NT2/D1 (cell line): Measurements from ENCODE around the gene CDH4.

ENCODE experiments used
- DNase-seq: peaks from one replicate; pipeline ENCODE4 v3.0.0-alpha.2; 2011; ENCODE audit warnings: low read depth, low spot score
- H3K27me3 ChIP-seq: 2 replicates; pipeline ENCODE4 v1.6.0; 2011; ENCODE audit warnings: mild to moderate bottlenecking; ENCODE audit not compliant: insufficient read length, insufficient read depth
- H3K36me3 ChIP-seq: 2 replicates; pipeline ENCODE4 v1.6.1; 2011; ENCODE audit warnings: mild to moderate bottlenecking, low read length, mixed read lengths; ENCODE audit not compliant: insufficient read depth, insufficient read length
- H3K4me1 ChIP-seq: 2 replicates; pipeline ENCODE4 v1.5.1; 2011; ENCODE audit not compliant: insufficient read depth, insufficient read length
- H3K4me3 ChIP-seq: 2 replicates; pipeline ENCODE4 v1.5.1; 2011; ENCODE audit warnings: low read depth; ENCODE audit not compliant: insufficient read length
- H3K9ac ChIP-seq: 2 replicates; pipeline ENCODE4 v1.6.0; 2011; ENCODE audit warnings: low read depth; ENCODE audit not compliant: insufficient read length
- H3K9me3 ChIP-seq: 2 replicates; pipeline ENCODE4 v1.5.1; 2011; ENCODE audit warnings: mild to moderate bottlenecking, low read length; ENCODE audit not compliant: insufficient read depth
- SUZ12 ChIP-seq: IDR thresholded peaks from 2 replicates; pipeline ENCODE4 v1.6.1; 2011; ENCODE audit not compliant: insufficient read length, insufficient read depth; ENCODE audit errors: extremely low read depth
- YY1 ChIP-seq: IDR thresholded peaks from 2 replicates; pipeline ENCODE4 v1.6.1; 2011; ENCODE audit not compliant: insufficient read length, insufficient read depth
- ZNF274 ChIP-seq: IDR thresholded peaks from 2 replicates; pipeline ENCODE4 v1.6.1; 2011; ENCODE audit warnings: mild to moderate bottlenecking, low read depth, low read length

CDH4 gene

DNA sequence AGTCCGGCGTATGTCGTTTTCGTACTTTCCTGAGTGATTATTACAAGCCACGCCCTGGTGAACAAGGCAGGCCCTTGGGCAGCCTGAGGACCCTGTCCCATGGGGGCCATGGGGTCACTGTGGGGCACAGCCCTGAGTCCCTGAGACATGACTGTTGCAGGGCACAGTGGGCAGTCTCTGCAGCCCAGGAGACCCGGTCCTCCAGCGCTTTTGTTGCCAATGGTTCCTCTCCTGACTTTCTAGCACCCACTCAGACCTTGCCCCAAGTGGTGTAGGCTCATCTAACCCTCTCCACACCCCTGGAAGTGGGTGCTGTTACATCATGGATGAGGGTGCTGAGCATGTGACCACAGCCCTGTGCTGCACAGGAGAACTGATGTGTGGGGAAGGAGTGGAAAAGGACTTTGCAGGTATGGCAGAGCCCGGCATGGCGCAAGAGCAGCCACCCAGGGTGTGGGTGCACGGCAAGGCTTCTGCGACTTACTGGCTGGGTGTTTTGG is 494.1 kb downstream of the CDH4 start:
- Histone ChIP-seq H3K36me3 (no peaks in the 10 kb centered on the region), H3K9ac (no peak overlapping the region), H3K4me1 (no peaks in the 10 kb centered on the region), H3K4me3 (no peak overlapping the region), H3K9me3 (peaks cover 12% of the 10 kb centered on the region), H3K27me3 (peaks cover 30% of the 10 kb centered on the region)
- TF ChIP-seq YY1 (no peak), ZNF274 (no peak), SUZ12 (no peak)
- no peak for DNase-seq

DNA sequence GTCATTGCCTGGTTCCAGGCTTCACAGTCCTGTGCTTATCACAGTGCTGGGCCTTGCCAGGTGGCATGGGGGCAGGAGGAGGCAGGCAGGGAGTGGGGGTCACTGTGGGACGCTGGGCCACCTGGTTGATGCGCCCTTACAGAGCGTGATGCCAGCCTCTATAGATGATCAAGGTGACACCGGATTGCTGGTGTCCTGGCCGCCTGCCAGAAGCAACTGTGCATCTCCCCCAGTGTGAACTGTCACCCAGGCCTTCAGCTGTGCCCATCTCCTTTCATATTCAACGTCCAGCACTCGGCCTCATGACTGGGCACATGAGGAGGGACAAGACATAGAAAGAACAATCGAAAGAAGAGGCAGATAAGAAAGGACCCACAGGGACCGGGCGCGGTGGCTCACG is 494.7 kb downstream of the CDH4 start:
- no peak overlapping the region for H3K4me3 ChIP-seq
- DNase-seq: no peak
- no peak for TF ChIP-seq YY1
- TF ChIP-seq SUZ12: no peak
- no peak for TF ChIP-seq ZNF274
- peaks cover 30% of the 10 kb centered on the region for H3K27me3 ChIP-seq
- peaks cover 18% of the 10 kb centered on the region for H3K9me3 ChIP-seq
- no peaks in the 10 kb centered on the region for H3K4me1 ChIP-seq
- H3K9ac ChIP-seq: no peak overlapping the region
- no peaks in the 10 kb centered on the region for H3K36me3 ChIP-seq

DNA sequence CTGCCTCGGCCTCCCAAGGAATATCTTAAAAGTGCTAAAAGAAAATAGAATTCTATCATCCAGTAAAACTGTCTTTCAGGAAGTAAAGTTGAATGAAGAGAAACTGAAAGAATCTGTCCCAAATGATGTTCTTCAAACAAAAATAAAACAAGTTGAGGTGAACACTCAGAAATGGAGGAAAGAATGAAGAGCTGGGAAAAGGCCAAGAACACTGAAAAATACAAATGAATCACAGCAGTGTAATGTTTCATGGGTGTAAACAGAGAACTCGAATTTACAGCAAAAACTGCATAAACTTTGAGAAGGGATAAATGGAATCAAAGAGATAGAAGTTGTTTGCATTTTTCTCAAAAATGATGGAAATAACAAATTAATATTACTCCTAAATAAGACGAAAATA is 496.3 kb downstream of the CDH4 start:
- peaks cover 19% of the 10 kb centered on the region for H3K9me3 ChIP-seq
- H3K36me3 ChIP-seq: no peaks in the 10 kb centered on the region
- H3K27me3 ChIP-seq: peaks cover 20% of the 10 kb centered on the region
- TF ChIP-seq SUZ12: no peak
- TF ChIP-seq YY1: no peak
- no peak for TF ChIP-seq ZNF274
- no peak overlapping the region for H3K4me3 ChIP-seq
- no peak overlapping the region for H3K9ac ChIP-seq
- DNase-seq: no peak
- peaks cover 6% of the 10 kb centered on the region for H3K4me1 ChIP-seq

DNA sequence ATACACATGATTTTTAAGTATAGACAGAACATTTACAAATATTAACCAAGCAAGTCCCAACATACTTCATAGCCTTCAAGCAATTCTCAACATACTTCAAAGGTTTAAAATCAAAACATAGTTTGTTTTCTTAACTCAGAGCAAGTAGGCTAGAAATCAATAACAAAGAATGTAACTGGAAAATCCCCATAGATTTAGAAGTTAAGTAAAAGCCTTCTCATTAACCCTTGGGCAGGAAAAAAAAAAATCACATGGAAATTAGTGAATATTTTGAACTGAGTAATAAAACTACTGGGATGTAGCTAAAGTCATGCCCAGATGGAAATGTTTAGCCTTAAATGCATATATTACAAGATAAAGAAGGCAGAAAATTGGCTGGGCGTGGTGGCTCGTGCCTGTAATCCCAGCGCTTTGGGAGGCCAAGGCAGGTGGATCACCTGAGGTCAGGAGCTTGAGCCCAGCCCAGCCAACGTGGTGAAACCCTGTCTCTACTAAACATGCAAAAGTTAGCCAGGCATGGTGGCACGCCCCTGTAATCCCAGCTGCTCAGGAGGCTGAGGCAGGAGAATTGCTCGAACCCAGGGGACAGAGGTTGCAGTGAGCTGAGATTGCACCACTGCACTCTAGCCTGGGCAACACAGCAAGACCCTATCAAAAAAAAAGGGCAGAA is 497.5 kb downstream of the CDH4 start:
- Histone ChIP-seq H3K36me3 (no peaks in the 10 kb centered on the region), H3K4me1 (peaks cover 11% of the 10 kb centered on the region), H3K9me3 (peaks cover 19% of the 10 kb centered on the region), H3K9ac (no peak overlapping the region), H3K27me3 (peaks cover 9% of the 10 kb centered on the region), H3K4me3 (no peak overlapping the region)
- DNase-seq: no peak
- TF ChIP-seq ZNF274 (no peak), YY1 (no peak), SUZ12 (no peak)

DNA sequence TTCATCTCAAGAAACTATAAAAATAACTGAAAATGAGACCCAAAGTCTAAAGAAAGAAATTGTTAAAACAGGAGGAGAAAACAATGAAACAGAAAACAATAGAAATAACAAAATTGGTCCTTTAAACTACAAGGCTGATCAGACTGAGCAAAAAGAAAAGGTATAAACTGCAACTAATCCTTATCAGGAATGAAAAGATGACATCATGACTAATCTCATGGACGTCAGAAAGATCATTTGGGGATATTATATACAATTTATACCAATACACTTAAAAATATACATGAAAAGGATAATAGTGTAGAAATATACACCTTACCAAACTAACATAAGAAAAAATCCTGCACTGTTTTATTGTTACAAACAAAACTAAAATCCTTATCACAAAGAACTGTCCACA is 498.0 kb downstream of the CDH4 start:
- peaks cover 3% of the 10 kb centered on the region for H3K27me3 ChIP-seq
- H3K36me3 ChIP-seq: no peaks in the 10 kb centered on the region
- peaks cover 19% of the 10 kb centered on the region for H3K9me3 ChIP-seq
- no peak overlapping the region for H3K9ac ChIP-seq
- H3K4me1 ChIP-seq: peaks cover 14% of the 10 kb centered on the region
- no peak for TF ChIP-seq SUZ12
- TF ChIP-seq ZNF274: no peak
- no peak for TF ChIP-seq YY1
- no peak overlapping the region for H3K4me3 ChIP-seq
- no peak for DNase-seq

DNA sequence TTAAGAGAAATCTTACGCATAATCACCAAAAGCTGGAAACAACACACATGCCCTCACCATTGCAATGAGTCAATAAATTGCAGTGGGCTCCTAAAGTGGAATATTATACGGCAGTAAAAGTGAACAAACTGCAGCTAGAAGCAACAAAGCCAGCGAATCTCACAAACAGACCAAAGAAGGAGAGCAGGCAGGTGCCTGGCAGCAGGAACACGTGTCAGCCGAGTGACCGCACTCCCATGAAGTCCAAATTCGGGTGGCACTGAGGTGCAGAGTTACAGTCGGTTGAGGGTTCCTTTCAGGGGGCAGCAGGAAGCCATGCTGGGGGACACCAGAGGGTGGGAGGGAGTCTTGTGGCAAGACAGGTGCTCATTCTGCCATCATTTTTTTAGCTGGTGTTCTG is 500.5 kb downstream of the CDH4 start:
- no peak overlapping the region for H3K9ac ChIP-seq
- H3K9me3 ChIP-seq: peaks cover 19% of the 10 kb centered on the region
- H3K27me3 ChIP-seq: peaks cover 2% of the 10 kb centered on the region
- no peak for DNase-seq
- TF ChIP-seq SUZ12: no peak
- no peak for TF ChIP-seq YY1
- TF ChIP-seq ZNF274: no peak
- H3K4me1 ChIP-seq: peaks cover 26% of the 10 kb centered on the region
- H3K4me3 ChIP-seq: no peak overlapping the region
- H3K36me3 ChIP-seq: no peaks in the 10 kb centered on the region

DNA sequence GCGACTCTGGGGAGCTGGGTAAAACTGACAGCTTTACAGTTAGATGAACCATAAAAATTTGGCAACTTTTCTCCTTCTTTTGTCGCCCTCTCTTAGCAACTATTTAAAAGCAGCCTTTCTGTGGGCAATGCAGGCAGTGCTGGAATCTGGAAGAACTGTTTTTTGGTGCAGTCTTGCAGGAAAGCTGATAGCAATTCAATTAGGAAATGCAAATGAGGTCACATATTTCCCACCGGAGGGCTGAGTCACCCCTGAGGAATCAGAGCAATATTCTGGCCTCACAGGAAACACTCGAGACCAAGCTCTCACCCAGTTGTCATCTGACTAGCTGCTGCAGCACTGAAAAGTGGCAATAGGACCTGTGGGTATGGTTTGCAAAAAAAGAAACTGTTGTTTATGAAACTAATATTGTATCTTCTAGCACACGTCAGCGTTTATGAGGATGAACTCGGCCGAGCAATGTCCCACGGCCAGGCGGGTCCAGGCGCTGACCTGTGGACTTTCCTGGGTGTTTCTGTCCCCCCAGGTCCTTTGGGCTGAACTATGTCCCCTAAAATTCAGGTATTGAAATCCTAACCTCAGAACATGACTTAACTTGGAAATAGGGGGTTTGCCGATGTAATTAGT is 501.4 kb downstream of the CDH4 start:
- Histone ChIP-seq H3K4me1 (peaks cover 26% of the 10 kb centered on the region), H3K27me3 (peaks cover 4% of the 10 kb centered on the region), H3K9me3 (peaks cover 19% of the 10 kb centered on the region), H3K4me3 (no peak overlapping the region), H3K9ac (no peak overlapping the region), H3K36me3 (no peaks in the 10 kb centered on the region)
- no peak for DNase-seq
- TF ChIP-seq YY1 (no peak), SUZ12 (no peak), ZNF274 (no peak)
